Lung (tissue), 12 donors: Measurements from ENCODE around the gene WBP11. TPM values are rescaled to one million over a fixed set of nuclear protein-coding genes. Genes with fewer than 3 reads are reported as not detected.

Experiments
- ATAC-seq: fragments of 200-7000 bp; cut with Tn5 transposase; one replicate; pipeline ENCODE4 v1.9.1; 2020; ENCODE audit warnings: moderate number of reproducible peaks; ENCODE audit not compliant: insufficient read depth, low FRiP score
- DNase-seq, 3 donors: peaks; one replicate each; pipeline ENCODE4 v3.0.0-alpha.2; 2013 to 2017
- H3K27ac ChIP-seq, 2 donors: one replicate each; pipeline ENCODE4 v1.5.1; 2013; ENCODE audit warnings: mild to moderate bottlenecking in 2 of 2, moderate library complexity in 2 of 2, control low read depth in 1 of 2, inconsistent platforms in 1 of 2, low read depth in 1 of 2, low read length in 1 of 2
- H3K27me3 ChIP-seq, 3 donors: one replicate each; pipeline ENCODE4 v1.5.1; 2013; ENCODE audit warnings: low read length in 2 of 3; ENCODE audit not compliant: control insufficient read depth in 3 of 3, insufficient read depth in 3 of 3
- H3K36me3 ChIP-seq, 4 donors: one replicate each; pipeline ENCODE4 v1.5.1; 2013; ENCODE audit warnings: low read length in 4 of 4, mild to moderate bottlenecking in 1 of 4, moderate library complexity in 1 of 4; ENCODE audit not compliant: control insufficient read depth in 4 of 4, insufficient read depth in 4 of 4
- H3K4me1 ChIP-seq, 5 donors: one replicate each; pipeline ENCODE4 v1.5.1; 2013; ENCODE audit warnings: low read length in 5 of 5, mild to moderate bottlenecking in 2 of 5, moderate library complexity in 1 of 5; ENCODE audit not compliant: control insufficient read depth in 5 of 5, insufficient read depth in 5 of 5
- H3K4me3 ChIP-seq: one replicate; pipeline ENCODE4 v1.5.1; 2013; ENCODE audit warnings: mild to moderate bottlenecking, control low read depth, moderate library complexity
- H3K9ac ChIP-seq, 2 donors: one replicate each; pipeline ENCODE4 v1.5.1; 2013; ENCODE audit warnings: low read length in 2 of 2, control low read depth in 1 of 2; ENCODE audit not compliant: insufficient read depth in 1 of 2
- H3K9me3 ChIP-seq, 4 donors: one replicate each; pipeline ENCODE4 v1.5.1; 2013; ENCODE audit warnings: low read length in 3 of 4, mild to moderate bottlenecking in 1 of 4, moderate library complexity in 1 of 4; ENCODE audit not compliant: control insufficient read depth in 4 of 4, insufficient read depth in 3 of 4
- WGBS, 2 donors: extraction: QIAGEN DNeasy Blood & Tissue Kit; methylation state at CpG; one replicate each; pipeline ENCODE4 v1.1.7; 2013; 5-methylcytosine and 5-hydroxymethylcytosine counted together
- polyA plus RNA-seq, 2 donors: library from polyadenylated mRNA; stranded (reverse); fragments of 200-250 nt; gene quantifications; one replicate each; pipeline ENCODE4 v1.2.1, GENCODE V29; 2013
- total RNA-seq, 2 donors: library from RNA; depleted of rRNA in 1 of 2; stranded (reverse); fragments of >200 nt in 1 of 2; gene quantifications; one replicate each; pipeline ENCODE4 v1.2.1, GENCODE V29; 2014 to 2021
- TF ChIP-seq, protein P1 (sequence below): IDR thresholded peaks from 2 replicates; pipeline ENCODE4 v1.5.1; 2012; ENCODE audit warnings: mild to moderate bottlenecking; ENCODE audit errors: control extremely low read depth, extremely low read depth
- donor health status: control.
- donor health status: control.
- donor health status: Bipolar disorder and iron deficiency.
- donor health status: healthy.
- donor health status: DM: yes; HTN: yes; CAD: no.

WBP11 gene
- total and polyA plus RNA-seq, 4 donors, result 14.8 to 52.8 (median 30.6) TPM

DNA sequence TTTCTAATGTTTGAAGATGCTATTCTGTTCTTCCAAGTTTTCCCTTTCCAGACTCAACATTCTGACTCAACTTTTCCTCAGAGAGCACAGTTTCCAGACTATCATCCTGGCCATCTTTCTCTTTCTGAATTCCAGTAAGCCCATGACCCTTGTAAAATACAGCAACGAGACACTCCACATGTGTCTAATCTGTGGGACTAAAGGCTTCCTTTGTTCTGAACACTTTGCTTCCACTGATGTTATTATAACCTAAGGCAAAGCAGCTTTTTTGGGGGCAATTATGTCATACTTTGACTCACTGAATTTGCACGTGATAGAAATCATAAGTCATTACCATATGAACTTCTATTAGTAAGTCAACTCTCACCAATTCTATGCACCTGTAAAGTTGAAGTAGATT, 46.4 kb upstream of the WBP11 start:
- H3K9ac ChIP-seq, result no peak overlapping the region
- ATAC-seq, result no peak
- no peak overlapping the region for H3K27ac ChIP-seq

DNA sequence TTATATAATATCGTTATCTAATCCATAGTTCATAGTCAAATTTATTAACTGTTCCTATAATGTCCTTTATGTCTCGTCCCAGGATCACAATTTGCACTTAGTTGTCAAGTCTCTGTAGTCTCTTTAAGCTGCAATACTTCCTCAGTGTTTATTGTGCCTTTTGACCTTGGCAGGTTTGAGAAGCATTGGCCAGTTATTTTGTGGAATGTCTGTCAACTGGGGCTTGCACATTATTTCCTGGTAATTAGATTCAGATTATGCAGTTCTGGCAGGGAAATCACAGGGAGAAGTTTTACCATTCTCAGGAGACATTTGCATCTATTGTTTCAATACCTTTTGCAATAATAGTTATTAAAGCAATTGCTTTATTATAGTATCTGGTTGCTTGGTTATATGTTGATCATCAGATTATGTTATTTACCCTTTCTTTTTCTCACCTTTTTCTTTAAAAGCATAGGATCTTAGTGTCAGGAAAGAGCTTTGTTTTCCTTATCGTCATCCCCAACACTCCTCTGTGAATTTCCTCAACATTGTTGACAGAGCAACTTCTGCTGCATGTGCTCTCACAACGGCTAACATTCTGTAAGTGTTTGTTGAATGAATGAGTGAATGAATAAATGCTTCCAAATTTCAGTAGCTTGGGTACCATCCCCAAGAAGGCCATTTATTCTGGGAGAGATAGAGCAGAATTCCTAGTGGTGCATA, 43.8 kb upstream of the WBP11 start:
- no peaks in the 10 kb centered on the region for H3K27me3 ChIP-seq
- 41 to 69% methylated on average over 4 of the region's 4 CpGs for WGBS, 2 donors
- no peaks in the 10 kb centered on the region for H3K36me3 ChIP-seq
- H3K4me3 ChIP-seq, result no peak overlapping the region
- H3K9ac ChIP-seq, result no peak overlapping the region
- peak in 2 of 3 donors; percentile 56 to 67 for DNase-seq
- TF ChIP-seq, protein P1, sequence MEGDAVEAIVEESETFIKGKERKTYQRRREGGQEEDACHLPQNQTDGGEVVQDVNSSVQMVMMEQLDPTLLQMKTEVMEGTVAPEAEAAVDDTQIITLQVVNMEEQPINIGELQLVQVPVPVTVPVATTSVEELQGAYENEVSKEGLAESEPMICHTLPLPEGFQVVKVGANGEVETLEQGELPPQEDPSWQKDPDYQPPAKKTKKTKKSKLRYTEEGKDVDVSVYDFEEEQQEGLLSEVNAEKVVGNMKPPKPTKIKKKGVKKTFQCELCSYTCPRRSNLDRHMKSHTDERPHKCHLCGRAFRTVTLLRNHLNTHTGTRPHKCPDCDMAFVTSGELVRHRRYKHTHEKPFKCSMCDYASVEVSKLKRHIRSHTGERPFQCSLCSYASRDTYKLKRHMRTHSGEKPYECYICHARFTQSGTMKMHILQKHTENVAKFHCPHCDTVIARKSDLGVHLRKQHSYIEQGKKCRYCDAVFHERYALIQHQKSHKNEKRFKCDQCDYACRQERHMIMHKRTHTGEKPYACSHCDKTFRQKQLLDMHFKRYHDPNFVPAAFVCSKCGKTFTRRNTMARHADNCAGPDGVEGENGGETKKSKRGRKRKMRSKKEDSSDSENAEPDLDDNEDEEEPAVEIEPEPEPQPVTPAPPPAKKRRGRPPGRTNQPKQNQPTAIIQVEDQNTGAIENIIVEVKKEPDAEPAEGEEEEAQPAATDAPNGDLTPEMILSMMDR, result no peak
- H3K4me1 ChIP-seq, result peaks cover 7 to 22% (median 12%) of the 10 kb centered on the region in 5 donors
- no peaks in the 10 kb centered on the region for H3K9me3 ChIP-seq
- peak overlapping the region in 1 of 2 donors; percentile 53 for H3K27ac ChIP-seq
- no peak for ATAC-seq

More for the DNA sequence above, 46.4 kb upstream of the WBP11 start:
- TF ChIP-seq, protein P1, result no peak
- peaks cover 6 to 23% (median 7%) of the 10 kb centered on the region in 5 donors for H3K4me1 ChIP-seq
- H3K27me3 ChIP-seq, result no peaks in the 10 kb centered on the region
- WGBS, 2 donors, result 82 to 89% methylated on average over 2 of the region's 2 CpGs
- H3K36me3 ChIP-seq, result no peaks in the 10 kb centered on the region
- H3K4me3 ChIP-seq, result no peak overlapping the region
- no peak for DNase-seq
- H3K9me3 ChIP-seq, result no peaks in the 10 kb centered on the region

DNA sequence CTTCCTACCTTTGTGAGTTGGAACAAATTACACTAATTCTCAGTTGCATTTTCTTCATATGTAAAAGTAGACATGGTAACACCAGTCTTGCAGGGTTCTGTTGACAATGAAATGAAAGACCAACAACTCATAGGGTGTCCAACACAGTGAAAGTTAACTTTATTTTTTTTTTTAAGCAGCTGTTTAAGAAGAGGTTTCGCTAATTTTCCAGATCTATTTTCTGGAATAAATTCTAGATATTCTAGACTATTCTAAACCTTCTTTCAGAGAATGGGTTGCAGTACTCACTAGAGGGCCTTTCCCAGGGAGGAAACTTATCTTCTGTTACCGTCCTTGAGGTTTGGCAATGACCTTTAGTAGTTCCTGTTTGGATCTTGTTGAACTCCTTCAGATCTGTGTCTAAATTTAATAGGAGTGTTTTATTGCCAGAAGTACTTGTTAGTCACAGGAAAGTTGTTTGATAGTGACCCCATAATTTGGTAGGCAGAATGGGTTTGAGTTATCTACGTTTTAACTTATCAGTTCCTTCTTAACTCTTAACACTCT, 42.8 kb upstream of the WBP11 start:
- Histone ChIP-seq H3K9ac (no peak overlapping the region), H3K4me1 (peaks cover 7 to 26% (median 16%) of the 10 kb centered on the region in 5 donors), H3K27ac (peak overlapping the region in 1 of 2 donors; percentile 45), H3K36me3 (no peaks in the 10 kb centered on the region), H3K9me3 (no peaks in the 10 kb centered on the region), H3K4me3 (no peak overlapping the region), H3K27me3 (no peaks in the 10 kb centered on the region)
- DNase-seq (peak in 2 of 3 donors; percentile 40 to 55), ATAC-seq (no peak)
- WGBS, 2 donors, result 32 to 35% methylated on average over 3 of the region's 3 CpGs
- TF ChIP-seq, protein P1, result no peak
